SU-DHL-6 (cell line): ENCODE measurements around the gene GPR107.

Experiments
- H2AFZ ChIP-seq: fragments of 200-600 bp; sonication (generic); 2 replicates; pipeline ENCODE4 v1.6.1; 2014; ENCODE audit warnings: low read depth, mild to moderate bottlenecking, moderate library complexity, mixed read lengths, antibody characterized with exemption, low read length; ENCODE audit not compliant: severe bottlenecking
- H3F3A ChIP-seq: fragments of 200-600 bp; shearing (Covaris generic); 2 replicates; pipeline ENCODE4 v1.6.0; 2016; ENCODE audit warnings: antibody characterized with exemption, mild to moderate bottlenecking; ENCODE audit not compliant: insufficient read depth
- H3K27ac ChIP-seq: fragments of 200-600 bp; sonication (generic); 2 replicates; pipeline ENCODE4 v1.5.1; 2016; ENCODE audit warnings: low read depth, mild to moderate bottlenecking, low read length, moderate library complexity, mixed read lengths
- H3K27me3 ChIP-seq: fragments of 200-600 bp; sonication (generic), shearing (Covaris generic); 2 replicates; pipeline ENCODE4 v1.6.0; 2014; ENCODE audit warnings: mild to moderate bottlenecking, low read length
- H3K36me3 ChIP-seq: fragments of 200-600 bp; sonication (generic); 2 replicates; pipeline ENCODE4 v1.6.1; 2014; ENCODE audit warnings: mild to moderate bottlenecking, low read length, mixed read lengths
- H3K4me2 ChIP-seq: fragments of 300-600, 200-600 bp; shearing (Covaris generic), sonication (generic); 2 replicates; pipeline ENCODE4 v1.6.0; 2014; ENCODE audit warnings: low read length, low read depth, mild to moderate bottlenecking; ENCODE audit not compliant: poor library complexity, severe bottlenecking
- H3K4me3 ChIP-seq: fragments of 200-600 bp; sonication (generic); 2 replicates; pipeline ENCODE4 v1.5.1; 2014; ENCODE audit warnings: antibody characterized with exemption, low read length, mild to moderate bottlenecking, mixed read lengths; ENCODE audit not compliant: insufficient read depth, poor library complexity, severe bottlenecking
- H3K79me2 ChIP-seq: fragments of 200-600 bp; sonication (generic); 2 replicates; pipeline ENCODE4 v1.6.1; 2014; ENCODE audit warnings: mild to moderate bottlenecking, low read length, moderate library complexity; ENCODE audit not compliant: insufficient read depth
- H3K9ac ChIP-seq: fragments of 200-600 bp; sonication (generic); 2 replicates; pipeline ENCODE4 v1.7.0; 2014; ENCODE audit warnings: mild to moderate bottlenecking, low read length
- H3K9me2 ChIP-seq: fragments of 200-600 bp; sonication (generic); replicated peaks from 2 replicates; pipeline ENCODE4 v1.6.1; 2014; ENCODE audit warnings: low read length; ENCODE audit not compliant: insufficient read depth
- H3K9me3 ChIP-seq: fragments of 200-600 bp; sonication (generic); 2 replicates; pipeline ENCODE4 v1.6.1; 2014; ENCODE audit warnings: low read length, mixed read lengths; ENCODE audit not compliant: insufficient read depth
- H4K20me1 ChIP-seq: fragments of 200-600 bp; sonication (generic); 2 replicates; pipeline ENCODE4 v1.6.1; 2014; ENCODE audit warnings: low read depth, mild to moderate bottlenecking, antibody characterized with exemption, low read length, moderate library complexity, mixed read lengths
- EZH2phosphoT487 ChIP-seq: fragments of 200-600 bp; sonication (generic), shearing (Covaris generic); conservative IDR thresholded peaks from 2 replicates; pipeline ENCODE4 v1.6.1; 2018; ENCODE audit warnings: mild to moderate bottlenecking, antibody characterized with exemption, low read length, moderate library complexity, mixed read lengths
- TF ChIP-seq, protein P1 (sequence below): fragments of 200-600 bp; sonication (generic); IDR thresholded peaks from one replicate; pipeline ENCODE4 v1.5.1; 2017; ENCODE audit warnings: antibody characterized with exemption, mild to moderate bottlenecking, low read length, moderate library complexity; ENCODE audit not compliant: insufficient read depth, poor library complexity, severe bottlenecking

The GPR107 gene

DNA sequence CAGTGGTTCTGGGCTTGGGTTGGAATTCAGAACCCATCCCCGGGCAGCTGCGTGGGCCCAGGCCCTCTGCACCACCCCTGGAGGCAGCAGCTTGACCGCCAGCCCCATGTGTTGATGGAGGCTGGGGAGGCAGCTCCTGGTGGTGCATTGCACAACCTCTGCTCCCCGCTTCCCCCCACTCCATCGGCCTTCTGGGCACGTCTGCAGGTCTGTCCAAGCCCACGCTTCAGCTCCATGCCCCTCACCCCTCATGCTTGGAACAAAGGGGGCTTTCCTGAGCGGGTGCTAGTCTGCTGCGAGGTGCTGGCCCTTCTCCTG, 119.9 kb downstream of the GPR107 start:
- Histone ChIP-seq H4K20me1 (no peaks in the 10 kb centered on the region), H3K9me2 (no peaks in the 10 kb centered on the region), H3K36me3 (no peaks in the 10 kb centered on the region), H3K9ac (no peak overlapping the region), H3K27me3 (no peaks in the 10 kb centered on the region), H3K4me2 (no peak overlapping the region), H3K79me2 (no peaks in the 10 kb centered on the region), H3K27ac (no peak overlapping the region), H3K4me3 (no peak overlapping the region), H3K9me3 (no peaks in the 10 kb centered on the region), H2AFZ (no peak overlapping the region), H3F3A (no peaks in the 10 kb centered on the region)
- no peak for TF ChIP-seq EZH2phosphoT487
- TF ChIP-seq, protein P1, sequence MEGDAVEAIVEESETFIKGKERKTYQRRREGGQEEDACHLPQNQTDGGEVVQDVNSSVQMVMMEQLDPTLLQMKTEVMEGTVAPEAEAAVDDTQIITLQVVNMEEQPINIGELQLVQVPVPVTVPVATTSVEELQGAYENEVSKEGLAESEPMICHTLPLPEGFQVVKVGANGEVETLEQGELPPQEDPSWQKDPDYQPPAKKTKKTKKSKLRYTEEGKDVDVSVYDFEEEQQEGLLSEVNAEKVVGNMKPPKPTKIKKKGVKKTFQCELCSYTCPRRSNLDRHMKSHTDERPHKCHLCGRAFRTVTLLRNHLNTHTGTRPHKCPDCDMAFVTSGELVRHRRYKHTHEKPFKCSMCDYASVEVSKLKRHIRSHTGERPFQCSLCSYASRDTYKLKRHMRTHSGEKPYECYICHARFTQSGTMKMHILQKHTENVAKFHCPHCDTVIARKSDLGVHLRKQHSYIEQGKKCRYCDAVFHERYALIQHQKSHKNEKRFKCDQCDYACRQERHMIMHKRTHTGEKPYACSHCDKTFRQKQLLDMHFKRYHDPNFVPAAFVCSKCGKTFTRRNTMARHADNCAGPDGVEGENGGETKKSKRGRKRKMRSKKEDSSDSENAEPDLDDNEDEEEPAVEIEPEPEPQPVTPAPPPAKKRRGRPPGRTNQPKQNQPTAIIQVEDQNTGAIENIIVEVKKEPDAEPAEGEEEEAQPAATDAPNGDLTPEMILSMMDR = no peak

GRCh38 chr9:130174025-130174424, 120.3 kb downstream of the GPR107 start:
- Histone ChIP-seq H3K27ac (no peak overlapping the region), H3K4me3 (no peak overlapping the region)

GRCh38 chr9:130174920-130175321, 121.2 kb downstream of the GPR107 start:
- H3K9me2 ChIP-seq = no peaks in the 10 kb centered on the region
- no peak overlapping the region for H3K4me2 ChIP-seq
- no peaks in the 10 kb centered on the region for H3K36me3 ChIP-seq
- H3K4me3 ChIP-seq = no peak overlapping the region
- no peak overlapping the region for H2AFZ ChIP-seq
- no peaks in the 10 kb centered on the region for H4K20me1 ChIP-seq
- H3K27me3 ChIP-seq = no peaks in the 10 kb centered on the region
- TF ChIP-seq, protein P1 = no peak
- no peak for TF ChIP-seq EZH2phosphoT487
- no peaks in the 10 kb centered on the region for H3F3A ChIP-seq
- no peak overlapping the region for H3K9ac ChIP-seq
- no peaks in the 10 kb centered on the region for H3K79me2 ChIP-seq
- no peak overlapping the region for H3K27ac ChIP-seq
- H3K9me3 ChIP-seq = no peaks in the 10 kb centered on the region

More at GRCh38 chr9:130174025-130174424, 120.3 kb downstream of the GPR107 start:
- H3F3A ChIP-seq = no peaks in the 10 kb centered on the region
- H3K79me2 ChIP-seq = no peaks in the 10 kb centered on the region
- no peaks in the 10 kb centered on the region for H3K27me3 ChIP-seq
- TF ChIP-seq EZH2phosphoT487 = no peak
- TF ChIP-seq, protein P1 = no peak
- no peaks in the 10 kb centered on the region for H3K36me3 ChIP-seq
- H4K20me1 ChIP-seq = no peaks in the 10 kb centered on the region
- no peak overlapping the region for H2AFZ ChIP-seq
- H3K9me3 ChIP-seq = no peaks in the 10 kb centered on the region
- H3K9me2 ChIP-seq = no peaks in the 10 kb centered on the region
- no peak overlapping the region for H3K4me2 ChIP-seq
- no peak overlapping the region for H3K9ac ChIP-seq

DNA sequence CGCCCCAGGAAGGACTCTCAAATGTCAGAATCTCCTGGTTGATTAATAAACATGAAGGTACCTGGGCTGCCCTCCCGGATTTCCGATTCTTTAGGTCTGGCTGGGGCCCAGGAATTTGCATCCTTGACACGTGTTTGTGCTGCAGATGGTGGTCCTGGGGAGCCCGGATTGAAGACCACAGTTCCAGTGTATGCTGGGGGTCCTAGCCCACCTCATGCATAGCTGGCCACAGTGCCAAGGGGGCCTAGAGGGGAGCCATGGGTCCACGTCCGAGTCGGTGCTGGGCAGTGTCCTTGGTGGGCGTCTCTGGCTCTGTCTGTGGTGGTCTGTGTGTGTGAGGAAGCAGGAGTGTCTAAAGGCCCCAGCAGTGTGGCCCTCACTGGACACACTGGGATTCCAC, 121.6 kb downstream of the GPR107 start:
- Histone ChIP-seq H3K4me2 (no peak overlapping the region), H3K79me2 (no peaks in the 10 kb centered on the region), H3K9me3 (no peaks in the 10 kb centered on the region), H3K27ac (no peak overlapping the region), H3K27me3 (no peaks in the 10 kb centered on the region), H4K20me1 (no peaks in the 10 kb centered on the region), H3F3A (no peaks in the 10 kb centered on the region), H3K9me2 (no peaks in the 10 kb centered on the region), H3K9ac (no peak overlapping the region), H2AFZ (no peak overlapping the region), H3K36me3 (no peaks in the 10 kb centered on the region), H3K4me3 (no peak overlapping the region)
- TF ChIP-seq, protein P1 = no peak
- TF ChIP-seq EZH2phosphoT487 = no peak
